Neural cell (in vitro differentiated cells): ENCODE data around the gene CACNA2D1.

Source experiments
- CTCF ChIP-seq: fragments of 450-650 bp; IDR thresholded peaks from 2 replicates; pipeline ENCODE4 v1.5.1; 2014; ENCODE audit warnings: antibody characterized with exemption, mild to moderate bottlenecking, moderate library complexity; ENCODE audit not compliant: poor library complexity, severe bottlenecking
- EP300 ChIP-seq: fragments of 450-650 bp; conservative IDR thresholded peaks from 2 replicates; pipeline ENCODE4 v1.6.1; 2014; ENCODE audit warnings: antibody characterized with exemption, mild to moderate bottlenecking, moderate library complexity; ENCODE audit not compliant: poor library complexity, severe bottlenecking
- MXI1 ChIP-seq: fragments of 450-650 bp; conservative IDR thresholded peaks from 2 replicates; pipeline ENCODE4 v1.6.1; 2014; ENCODE audit warnings: antibody characterized with exemption, mild to moderate bottlenecking; ENCODE audit not compliant: poor library complexity, severe bottlenecking
- POLR2AphosphoS5 ChIP-seq: IDR thresholded peaks from 2 replicates; pipeline ENCODE4 v1.6.1; 2012

- no peak for TF ChIP-seq CTCF
- no peak for TF ChIP-seq MXI1
- TF ChIP-seq EP300: peak; percentile 94
- peak; percentile 97 for TF ChIP-seq POLR2AphosphoS5
These were observed 126.3 kb downstream of the CACNA2D1 start for GRCh38 chr7:82317257-82317721.
